IPS-11a (cell line): ENCODE data around the gene SLC31A1.
"Not testable (repeated sequence)": the region's sequence is repeated elsewhere in the genome, so short reads cannot be mapped to it uniquely, and the experiment has no call there.

Source experiments
- H3K4me3 ChIP-seq: one replicate; pipeline ENCODE4 v1.5.1; 2013; ENCODE audit warnings: low read depth, low read length, control low read depth

Gene SLC31A1

GRCh38 chr9:113219969-113220368 is 1.4 kb upstream of the SLC31A1 start:
- H3K4me3 ChIP-seq, result peak overlapping the region; percentile 89

DNA sequence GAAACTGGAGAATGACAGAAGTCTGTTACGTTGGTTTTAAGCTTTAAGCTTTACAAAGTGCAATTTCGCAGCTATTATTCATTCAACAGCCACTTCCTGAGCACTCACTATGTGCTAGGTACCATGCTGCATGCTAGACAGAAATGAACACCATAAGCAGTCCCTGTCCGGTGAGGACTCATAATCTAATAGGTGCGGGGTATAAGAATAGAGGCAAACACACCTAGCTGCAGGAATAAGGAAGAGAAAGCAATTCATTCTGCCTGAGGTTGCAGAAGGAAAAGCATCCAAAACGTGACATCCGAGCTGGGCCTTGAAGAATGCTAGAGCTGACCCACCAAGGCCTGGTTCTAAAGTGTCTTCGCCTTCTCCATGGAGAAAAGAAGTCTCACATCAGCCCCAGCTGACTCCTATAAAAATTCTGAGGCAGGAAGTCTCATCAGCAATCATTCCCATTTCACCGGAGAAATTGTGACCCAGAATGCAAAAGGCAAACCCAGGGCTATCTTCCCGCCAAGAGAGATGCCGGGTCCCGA is 809 bp upstream of the SLC31A1 start:
- H3K4me3 ChIP-seq, result peak overlapping the region; percentile 89

- H3K4me3 ChIP-seq, result peak overlapping the region; percentile 90
Measured at GRCh38 chr9:113221800-113222481, 597 bp downstream of the SLC31A1 start.

- H3K4me3 ChIP-seq, result peak overlapping the region; percentile 90
Measured at GRCh38 chr9:113222482-113222841, 1.1 kb downstream of the SLC31A1 start.

DNA sequence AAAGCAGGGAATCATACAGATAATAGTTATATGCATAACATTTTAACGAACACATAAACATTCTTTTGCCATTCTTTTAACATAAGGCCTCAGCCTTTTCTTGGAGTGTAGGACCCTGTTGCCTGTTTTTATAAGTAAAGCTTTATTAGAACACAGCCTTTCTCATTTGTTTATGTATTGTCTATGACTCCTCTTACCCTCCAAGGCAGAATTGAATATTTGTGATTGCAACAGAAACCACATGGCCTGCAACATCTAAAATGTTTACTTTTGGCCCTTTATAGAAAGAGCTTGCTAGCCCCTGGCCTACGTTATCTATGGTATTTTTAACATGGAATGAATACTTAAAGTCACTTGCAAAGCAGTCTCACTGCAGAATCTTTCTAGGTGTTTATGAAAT is 2.6 kb downstream of the SLC31A1 start:
- no peak overlapping the region for H3K4me3 ChIP-seq

DNA sequence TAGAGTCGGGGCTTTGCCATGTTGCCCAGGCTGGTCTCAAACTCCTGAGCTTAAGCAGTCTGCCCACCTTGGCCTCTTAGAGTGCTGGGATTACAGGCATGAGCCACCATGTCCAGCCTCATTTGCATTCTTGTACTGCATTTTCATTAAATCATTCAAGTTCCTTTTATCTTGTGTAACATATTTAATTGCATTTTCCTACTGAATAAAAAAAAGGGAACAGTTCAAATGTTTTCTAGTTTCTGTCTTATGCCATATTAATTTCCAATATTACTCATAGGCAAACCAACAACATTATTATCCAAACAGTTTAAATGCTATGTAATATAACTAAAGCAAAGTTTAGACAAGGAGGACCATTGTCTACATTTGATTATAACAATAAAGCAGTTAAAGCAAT is 6.1 kb downstream of the SLC31A1 start:
- H3K4me3 ChIP-seq, result no peak overlapping the region

GRCh38 chr9:113228130-113228665 is 6.9 kb downstream of the SLC31A1 start:
- no peak overlapping the region for H3K4me3 ChIP-seq

DNA sequence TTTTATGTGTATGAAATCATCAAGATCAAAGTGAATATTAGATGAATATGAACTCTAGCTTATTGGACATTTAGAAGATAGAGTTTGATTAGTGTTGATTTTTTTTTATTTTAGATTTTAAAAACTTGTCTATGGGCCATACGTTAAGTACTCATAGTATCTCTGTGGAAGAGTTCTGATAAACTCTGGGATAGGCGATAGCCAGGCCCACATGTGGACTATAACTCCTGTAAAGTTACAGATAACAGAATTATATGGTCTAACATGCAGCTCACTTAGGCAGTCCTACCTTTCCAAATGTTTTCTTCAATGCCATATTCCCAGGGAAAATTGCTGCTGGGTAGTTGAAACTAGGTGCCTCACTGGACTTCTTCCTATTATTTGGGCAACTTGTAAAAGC is 10.4 kb downstream of the SLC31A1 start:
- H3K4me3 ChIP-seq, result no peak overlapping the region

GRCh38 chr9:113235701-113236255 is 14.4 kb downstream of the SLC31A1 start:
- H3K4me3 ChIP-seq, result not testable (repeated sequence)

DNA sequence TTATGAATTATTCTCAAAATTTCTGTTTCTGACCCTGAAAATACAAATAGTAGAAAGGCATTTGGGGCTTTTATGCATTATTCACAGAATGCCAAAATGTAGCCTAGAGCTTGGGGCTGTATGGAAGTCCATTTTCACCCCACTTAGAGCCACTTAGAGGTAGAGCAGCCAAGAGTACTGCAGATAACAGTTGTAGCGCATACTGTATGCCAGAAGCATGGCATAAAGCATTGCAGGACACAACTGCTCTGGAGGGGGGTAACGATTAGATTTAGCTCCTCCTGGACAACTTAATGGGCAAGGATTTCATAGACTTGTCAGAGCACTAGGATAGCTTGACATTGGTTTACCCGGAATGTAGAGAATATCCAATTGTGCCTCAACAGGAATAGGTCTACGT is 15.7 kb downstream of the SLC31A1 start:
- H3K4me3 ChIP-seq, result no peak overlapping the region

GRCh38 chr9:113238202-113238858 is 17.0 kb downstream of the SLC31A1 start:
- no peak overlapping the region for H3K4me3 ChIP-seq

DNA sequence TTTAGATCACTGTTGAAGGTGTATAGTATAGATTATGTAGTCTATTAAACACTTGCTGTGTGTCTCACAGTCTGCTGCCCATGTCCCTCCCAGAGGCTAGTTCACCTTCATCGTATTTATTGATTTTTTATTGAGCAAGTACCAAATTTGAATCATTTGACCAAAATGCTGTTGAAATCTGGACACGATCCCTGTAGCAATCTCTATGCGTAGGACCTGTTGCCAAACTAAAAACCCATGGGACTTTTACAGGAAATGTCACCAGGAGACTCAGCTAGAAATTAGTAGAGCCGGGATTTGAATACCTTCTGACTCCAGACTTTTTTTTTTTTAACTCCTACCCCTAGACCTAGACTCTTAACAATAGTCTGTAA is 17.5 kb downstream of the SLC31A1 start:
- no peak overlapping the region for H3K4me3 ChIP-seq

DNA sequence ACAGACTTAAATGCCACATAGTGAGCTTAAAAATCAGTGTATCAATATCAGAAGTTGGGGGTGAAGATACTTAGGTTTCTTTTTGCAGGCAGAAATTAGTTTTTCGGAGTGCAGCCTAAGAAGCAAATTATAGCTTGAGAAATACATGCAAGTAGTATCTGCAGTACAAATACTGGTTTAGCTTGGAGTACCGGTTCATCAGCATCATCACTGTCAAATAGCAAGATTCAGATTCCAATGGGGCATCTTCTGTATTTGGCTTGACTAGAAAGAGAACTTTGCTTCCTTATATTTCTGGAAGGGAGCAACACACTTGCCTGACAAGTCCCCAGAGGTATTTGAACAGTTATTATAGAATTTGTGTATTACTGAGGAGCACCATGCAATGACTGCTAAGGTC is 19.8 kb downstream of the SLC31A1 start:
- H3K4me3 ChIP-seq, result no peak overlapping the region

- H3K4me3 ChIP-seq, result no peak overlapping the region
Measured at GRCh38 chr9:113244556-113244955, 23.2 kb downstream of the SLC31A1 start.

- no peak overlapping the region for H3K4me3 ChIP-seq
Measured at GRCh38 chr9:113245894-113246293, 24.6 kb downstream of the SLC31A1 start.

GRCh38 chr9:113246928-113247327 is 25.6 kb downstream of the SLC31A1 start:
- H3K4me3 ChIP-seq, result no peak overlapping the region

DNA sequence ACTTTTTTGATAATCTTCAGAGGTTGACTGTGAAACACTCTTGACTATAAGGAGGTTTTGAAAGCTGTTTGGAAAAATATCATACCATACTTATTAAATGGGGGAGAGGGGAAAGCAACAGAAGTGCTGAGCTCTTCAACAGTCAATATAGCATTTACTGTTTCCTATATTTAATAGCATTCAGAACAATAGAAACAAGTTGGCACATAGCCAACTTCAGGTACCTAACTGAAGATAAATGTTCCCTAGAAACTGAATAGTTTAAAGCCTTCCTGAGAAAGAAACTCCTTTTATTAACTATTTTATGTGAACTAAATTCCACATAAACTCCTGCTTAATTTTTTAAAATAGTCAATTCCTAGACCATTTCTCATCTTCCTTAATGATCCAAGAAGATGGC is 26.3 kb downstream of the SLC31A1 start:
- H3K4me3 ChIP-seq, result no peak overlapping the region

- H3K4me3 ChIP-seq, result not testable (repeated sequence)
Measured at GRCh38 chr9:113249661-113250060, 28.3 kb downstream of the SLC31A1 start.

DNA sequence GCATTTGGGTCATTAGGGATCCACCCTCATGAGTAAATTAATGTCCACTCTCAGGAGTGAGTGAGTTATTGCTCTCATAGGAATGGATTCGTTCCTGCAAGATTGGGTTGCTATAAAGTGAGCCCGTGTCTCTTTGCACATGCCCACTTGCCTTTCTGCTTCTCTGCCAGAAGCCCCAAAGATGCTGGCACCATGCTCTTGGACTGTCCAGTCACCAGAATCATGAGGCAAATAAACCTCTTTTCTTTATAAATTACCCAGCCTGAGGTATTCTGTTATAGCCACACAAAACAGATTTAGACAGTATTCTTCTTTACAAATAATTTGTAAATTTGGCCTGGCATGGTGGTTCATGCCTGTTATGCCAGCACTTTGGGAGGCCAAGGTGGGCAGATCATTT is 29.5 kb downstream of the SLC31A1 start:
- H3K4me3 ChIP-seq, result no peak overlapping the region

DNA sequence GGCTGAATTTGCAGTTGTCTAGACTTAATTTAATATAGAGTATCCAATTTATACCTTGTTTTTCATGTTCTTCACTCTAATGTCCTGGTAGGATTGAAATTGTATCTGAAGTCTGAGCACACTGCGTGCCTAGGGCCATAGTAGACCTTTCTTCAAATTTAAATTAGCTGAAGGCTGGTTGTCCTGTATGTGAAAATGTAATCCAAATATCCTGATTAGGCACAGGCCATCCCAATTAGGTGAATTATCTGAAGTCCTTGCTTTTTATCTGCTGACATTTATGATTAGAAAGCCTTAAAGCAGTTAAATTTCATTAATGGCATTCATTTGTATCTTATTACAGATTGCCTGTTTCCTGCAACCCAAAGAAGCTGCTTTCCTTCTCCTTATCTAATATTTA is 33.6 kb downstream of the SLC31A1 start:
- no peak overlapping the region for H3K4me3 ChIP-seq

DNA sequence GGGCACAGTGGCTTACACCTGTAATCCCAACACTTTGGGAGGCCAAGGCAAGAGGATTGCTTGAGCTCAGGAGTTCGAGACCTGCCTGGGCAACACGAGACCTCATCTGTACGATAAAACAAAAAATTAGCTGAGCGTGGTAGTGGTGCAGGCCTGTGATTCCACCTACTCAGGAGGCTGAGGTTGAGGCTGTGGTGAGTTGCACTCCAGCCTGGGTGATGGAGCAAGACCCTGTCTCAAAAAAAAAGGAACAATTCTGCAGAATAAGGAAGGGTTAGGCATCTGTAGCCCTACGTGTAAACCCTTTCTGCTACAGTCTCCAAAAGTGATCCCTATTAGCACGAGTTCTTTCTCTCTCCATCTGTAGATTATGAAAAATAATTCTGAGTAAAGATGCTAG is 34.1 kb downstream of the SLC31A1 start:
- no peak overlapping the region for H3K4me3 ChIP-seq

DNA sequence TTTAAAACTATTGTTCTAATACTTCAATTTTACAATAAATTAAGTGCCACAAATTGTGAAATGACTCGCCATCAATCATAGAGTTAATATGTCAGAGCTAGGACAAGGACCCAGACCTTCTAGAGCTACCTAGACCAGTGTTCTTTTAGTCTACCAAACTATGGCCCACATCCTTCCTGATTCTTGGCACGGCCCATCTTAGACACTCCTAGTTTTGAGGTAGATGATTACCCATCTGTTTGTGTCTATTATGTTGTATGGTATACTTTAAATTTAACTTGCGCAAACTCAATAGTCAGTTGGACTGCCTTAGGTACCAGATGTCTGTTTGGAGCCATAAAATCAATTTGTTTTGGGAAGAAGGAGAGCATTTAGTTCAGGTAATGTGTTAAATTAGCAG is 36.5 kb downstream of the SLC31A1 start:
- no peak overlapping the region for H3K4me3 ChIP-seq
